Neural crest cell (in vitro differentiated cells): ENCODE data around the gene MRPS18A. TPM values are rescaled to one million over a fixed set of nuclear protein-coding genes. Genes with fewer than 3 reads are reported as not detected.

Experiments used
- DNase-seq: peaks from one replicate; pipeline ENCODE4 v3.0.0; 2021; ENCODE audit warnings: low read depth, mixed read lengths, low spot score
- H3K27ac Mint-ChIP-seq: one replicate; pipeline ENCODE4 v1.8.0; 2021; ENCODE audit warnings: mild to moderate bottlenecking, mixed read lengths; ENCODE audit not compliant: unreplicated experiment
- H3K27me3 Mint-ChIP-seq: 2 replicates; pipeline ENCODE4 v1.8.0; 2021; ENCODE audit warnings: low read depth, mild to moderate bottlenecking, mixed read lengths
- H3K36me3 Mint-ChIP-seq: 2 replicates; pipeline ENCODE4 v1.8.0; 2021; ENCODE audit warnings: low read depth, mild to moderate bottlenecking, mixed read lengths
- H3K4me1 Mint-ChIP-seq: 2 replicates; pipeline ENCODE4 v1.8.0; 2021; ENCODE audit warnings: mixed read lengths
- H3K4me3 Mint-ChIP-seq: one replicate; pipeline ENCODE4 v1.8.0; 2021; ENCODE audit warnings: mild to moderate bottlenecking, mixed read lengths
- H3K9me3 Mint-ChIP-seq: 2 replicates; pipeline ENCODE4 v1.8.0; 2021; ENCODE audit warnings: mixed read lengths
- CTCF ChIP-seq: fragments of 200-600 bp; sonication (generic); conservative IDR thresholded peaks from 2 replicates; pipeline ENCODE4 v1.5.0; 2021; ENCODE audit warnings: antibody characterized with exemption, mild to moderate bottlenecking
- total RNA-seq: library from RNA; stranded (reverse); gene quantifications from 2 replicates; pipeline ENCODE4 v1.2.1, GENCODE V29; 2021

MRPS18A gene
- total RNA-seq, 1 donor from 2014 or later, result 49.5 TPM

GRCh38 chr6:43733471-43734293 lies 46.1 kb upstream of the MRPS18A start:
- H3K4me1 Mint-ChIP-seq, result no peaks in the 10 kb centered on the region
- H3K9me3 Mint-ChIP-seq, result peaks cover 5% of the 10 kb centered on the region
- no peak overlapping the region for H3K27ac Mint-ChIP-seq
- no peaks in the 10 kb centered on the region for H3K36me3 Mint-ChIP-seq
- TF ChIP-seq CTCF, result no peak
- no peak for DNase-seq
- peaks cover 2% of the 10 kb centered on the region for H3K27me3 Mint-ChIP-seq
- no peak overlapping the region for H3K4me3 Mint-ChIP-seq

- Mint-ChIP-seq H3K27me3 (peaks cover 2% of the 10 kb centered on the region), H3K27ac (no peak overlapping the region), H3K36me3 (no peaks in the 10 kb centered on the region), H3K9me3 (peaks cover 5% of the 10 kb centered on the region), H3K4me3 (no peak overlapping the region), H3K4me1 (no peaks in the 10 kb centered on the region)
- TF ChIP-seq CTCF, result no peak
- DNase-seq, result no peak
Measured at GRCh38 chr6:43730634-43731033, 43.0 kb upstream of the MRPS18A start.

- no peak for TF ChIP-seq CTCF
- peaks cover 2% of the 10 kb centered on the region for H3K27me3 Mint-ChIP-seq
- H3K36me3 Mint-ChIP-seq, result no peaks in the 10 kb centered on the region
- DNase-seq, result no peak
- H3K27ac Mint-ChIP-seq, result no peak overlapping the region
- H3K9me3 Mint-ChIP-seq, result peaks cover 5% of the 10 kb centered on the region
- no peak overlapping the region for H3K4me3 Mint-ChIP-seq
- H3K4me1 Mint-ChIP-seq, result no peaks in the 10 kb centered on the region
Measured at GRCh38 chr6:43729537-43729936, 41.9 kb upstream of the MRPS18A start.

GRCh38 chr6:43728586-43728985 lies 41.0 kb upstream of the MRPS18A start:
- TF ChIP-seq CTCF, result no peak
- Mint-ChIP-seq H3K4me3 (no peak overlapping the region), H3K4me1 (no peaks in the 10 kb centered on the region), H3K36me3 (no peaks in the 10 kb centered on the region), H3K9me3 (peaks cover 5% of the 10 kb centered on the region), H3K27me3 (peaks cover 2% of the 10 kb centered on the region), H3K27ac (no peak overlapping the region)
- no peak for DNase-seq

GRCh38 chr6:43727634-43728033 lies 40.0 kb upstream of the MRPS18A start:
- Mint-ChIP-seq H3K36me3 (no peaks in the 10 kb centered on the region), H3K27me3 (peaks cover 2% of the 10 kb centered on the region), H3K9me3 (peaks cover 5% of the 10 kb centered on the region), H3K4me1 (no peaks in the 10 kb centered on the region), H3K27ac (no peak overlapping the region), H3K4me3 (no peak overlapping the region)
- TF ChIP-seq CTCF, result no peak
- DNase-seq, result no peak
